Tibial artery (tissue), 4 donors: ENCODE data around the gene HDAC6.

Source experiments
- DNase-seq, 2 donors: peaks; one replicate each; pipeline ENCODE4 v3.0.0-alpha.2; 2019
- H3K27ac ChIP-seq, 2 donors: fragments of 200-600 bp; sonication (generic) in 1 of 2; 1 replicate in 1 of 2; 2 replicates in 1 of 2; pipeline ENCODE4 v1.5.1; 2018 to 2019; ENCODE audit warnings: mild to moderate bottlenecking in 1 of 2
- H3K27me3 ChIP-seq, 2 donors: fragments of 200-600 bp; sonication (generic) in 1 of 2; one replicate each; pipeline versions ENCODE4 v1.5.1 to v1.6.0; 2016 to 2019
- H3K36me3 ChIP-seq, 3 donors: fragments of 200-600 bp; sonication (generic) in 2 of 3; one replicate each; pipeline ENCODE4 v1.5.1; 2016 to 2019; ENCODE audit warnings: mild to moderate bottlenecking in 2 of 3
- H3K4me1 ChIP-seq, 4 donors: fragments of 200-600 bp; sonication (generic) in 2 of 4; 1 replicate in 3 of 4; 2 replicates in 1 of 4; pipeline ENCODE4 v1.5.1; 2016 to 2019
- H3K4me3 ChIP-seq, 2 donors: fragments of 200-600 bp; sonication (generic) in 1 of 2; 1 replicate in 1 of 2; 2 replicates in 1 of 2; pipeline ENCODE4 v1.5.1; 2018 to 2019; ENCODE audit warnings: mild to moderate bottlenecking in 2 of 2
- H3K9me3 ChIP-seq, 3 donors: fragments of 200-600 bp; sonication (generic) in 1 of 3; one replicate each; pipeline ENCODE4 v1.5.1; 2016 to 2019
- CTCF ChIP-seq, 2 experiments: fragments of 200-600 bp in 1 of 2; fragments of 450-650 bp in 1 of 2; IDR thresholded peaks; one replicate each; pipeline ENCODE4 v1.5.1; 2017 to 2019; ENCODE audit warnings: antibody characterized with exemption in 2 of 2, mild to moderate bottlenecking in 1 of 2, moderate library complexity in 1 of 2
- intact Hi-C: fragments of 100-400 bp; cut with DNase I; formaldehyde crosslinking; loops from one replicate; pipeline ENCODE4 v1.15.0; 2023; ENCODE audit warnings: low total_unique reads

The HDAC6 gene

DNA sequence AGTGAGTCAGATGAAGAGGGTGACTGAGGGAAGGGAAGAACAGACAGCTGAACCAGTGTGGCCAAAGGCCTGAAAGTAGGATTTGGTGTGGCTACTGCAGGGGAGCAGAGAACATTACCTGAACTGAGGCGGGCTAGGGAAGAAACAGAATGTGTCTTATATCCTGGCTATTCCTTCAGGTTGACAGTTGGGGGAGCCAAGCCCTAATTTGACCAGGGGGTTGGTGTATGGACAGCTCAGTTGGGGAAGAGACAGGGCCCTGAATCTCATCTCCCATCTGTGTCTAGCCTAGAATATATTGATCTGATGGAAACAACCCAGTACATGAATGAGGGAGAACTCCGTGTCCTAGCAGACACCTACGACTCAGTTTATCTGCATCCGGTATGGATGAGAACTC lies 4.2 kb downstream of the HDAC6 start:
- Histone ChIP-seq H3K9me3 (no peaks in the 10 kb centered on the region), H3K36me3 (peaks cover 0 to 27% (median 4%) of the 10 kb centered on the region in 3 donors), H3K4me1 (peaks cover 0 to 8% (median 0%) of the 10 kb centered on the region in 4 donors), H3K27ac (no peak overlapping the region), H3K4me3 (no peak overlapping the region), H3K27me3 (no peaks in the 10 kb centered on the region)
- intact Hi-C loops: no loop called here
- no peak for TF ChIP-seq CTCF (IDR thresholded peaks at IDR 0.05)
- DNase-seq: no peak

GRCh38 chrX:48813644-48814043 lies 11.8 kb downstream of the HDAC6 start:
- TF ChIP-seq CTCF (IDR thresholded peaks at IDR 0.05): no peak
- Histone ChIP-seq H3K27me3 (no peaks in the 10 kb centered on the region), H3K36me3 (peaks cover 17 to 55% (median 50%) of the 10 kb centered on the region in 3 donors), H3K9me3 (no peaks in the 10 kb centered on the region), H3K4me3 (no peak overlapping the region), H3K4me1 (no peaks in the 10 kb centered on the region), H3K27ac (no peak overlapping the region)
- intact Hi-C loops: no loop called here
- DNase-seq: no peak

- peaks cover 17 to 60% (median 50%) of the 10 kb centered on the region in 3 donors for H3K36me3 ChIP-seq
Measured at GRCh38 chrX:48814722-48815121, 12.9 kb downstream of the HDAC6 start.

DNA sequence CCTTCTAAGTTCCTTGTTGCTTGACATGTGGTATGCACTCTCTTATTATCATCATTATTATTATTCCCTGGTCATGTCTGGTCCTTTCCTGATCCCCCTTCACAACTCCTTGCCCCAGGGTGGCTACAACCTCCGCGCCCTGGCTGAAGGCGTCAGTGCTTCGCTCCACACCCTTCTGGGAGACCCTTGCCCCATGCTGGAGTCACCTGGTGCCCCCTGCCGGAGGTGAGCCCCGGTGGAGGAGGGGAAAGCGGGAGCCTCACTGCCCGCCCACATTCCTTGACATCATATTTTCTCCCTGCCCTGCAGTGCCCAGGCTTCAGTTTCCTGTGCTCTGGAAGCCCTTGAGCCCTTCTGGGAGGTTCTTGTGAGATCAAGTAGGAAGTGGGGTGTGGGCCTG lies 13.4 kb downstream of the HDAC6 start:
- Histone ChIP-seq H3K27ac (no peak overlapping the region), H3K4me1 (no peaks in the 10 kb centered on the region), H3K36me3 (peaks cover 17 to 65% (median 50%) of the 10 kb centered on the region in 3 donors), H3K27me3 (no peaks in the 10 kb centered on the region), H3K9me3 (no peaks in the 10 kb centered on the region), H3K4me3 (no peak overlapping the region)
- intact Hi-C loops: no loop called here
- no peak for TF ChIP-seq CTCF (IDR thresholded peaks at IDR 0.05)
- DNase-seq: no peak

More at GRCh38 chrX:48814722-48815121, 12.9 kb downstream of the HDAC6 start:
- no peak for DNase-seq
- intact Hi-C loops: no loop called here
- Histone ChIP-seq H3K27me3 (no peaks in the 10 kb centered on the region), H3K4me1 (no peaks in the 10 kb centered on the region), H3K4me3 (no peak overlapping the region), H3K27ac (no peak overlapping the region), H3K9me3 (no peaks in the 10 kb centered on the region)
- TF ChIP-seq CTCF (IDR thresholded peaks at IDR 0.05): no peak

GRCh38 chrX:48816014-48816810 lies 14.3 kb downstream of the HDAC6 start:
- intact Hi-C loops: no loop called here
- no peak for DNase-seq
- no peak overlapping the region for H3K27ac ChIP-seq
- no peaks in the 10 kb centered on the region for H3K27me3 ChIP-seq
- H3K9me3 ChIP-seq: no peaks in the 10 kb centered on the region
- H3K4me3 ChIP-seq: no peak overlapping the region
- no peak for TF ChIP-seq CTCF (IDR thresholded peaks at IDR 0.05)
- H3K4me1 ChIP-seq: no peaks in the 10 kb centered on the region
- peaks cover 17 to 66% (median 55%) of the 10 kb centered on the region in 3 donors for H3K36me3 ChIP-seq
